GM12878 (cell line): ENCODE results near the gene SASH3. TPM values are rescaled to one million over a fixed set of nuclear protein-coding genes. Genes with fewer than 3 reads are reported as not detected.

ENCODE experiments used
- ASH2L ChIP-seq: fragments of 300-600, 200-600 bp; sonication (generic); IDR thresholded peaks from 2 replicates; pipeline ENCODE4 v1.6.1; 2017; ENCODE audit warnings: low read depth, mild to moderate bottlenecking, borderline replicate concordance
- BCLAF1 ChIP-seq: fragments of 450-650 bp; IDR thresholded peaks from 2 replicates; pipeline ENCODE4 v1.6.1; 2017; ENCODE audit warnings: antibody characterized with exemption, mild to moderate bottlenecking, moderate library complexity
- BMI1 ChIP-seq: fragments of 450-650 bp; IDR thresholded peaks from 2 replicates; pipeline ENCODE4 v1.6.1; 2016; ENCODE audit warnings: mild to moderate bottlenecking, moderate library complexity, borderline replicate concordance
- MLLT1 ChIP-seq: fragments of 450-650 bp; IDR thresholded peaks from 2 replicates; pipeline ENCODE4 v1.6.1; 2016; ENCODE audit warnings: mild to moderate bottlenecking
- NR2C2 ChIP-seq: IDR thresholded peaks from 2 replicates; pipeline ENCODE4 v1.6.1; 2011; ENCODE audit warnings: borderline replicate concordance, low read depth; ENCODE audit not compliant: control insufficient read depth, insufficient read length
- POLR2A ChIP-seq: IDR thresholded peaks from 2 replicates; pipeline ENCODE4 v1.6.1; 2011; ENCODE audit warnings: low read depth, mild to moderate bottlenecking, low read length
- REST ChIP-seq: IDR thresholded peaks from 2 replicates; pipeline ENCODE4 v1.6.1; 2012; ENCODE audit warnings: mild to moderate bottlenecking, low read depth, low read length
- SMAD5 ChIP-seq: IDR thresholded peaks from 2 replicates; pipeline ENCODE4 v1.6.1; 2016; ENCODE audit warnings: antibody characterized with exemption, low read depth
- SREBF1 ChIP-seq: IDR thresholded peaks from 2 replicates; pipeline ENCODE4 v1.6.1; 2012; ENCODE audit warnings: mild to moderate bottlenecking, low read length
- TBL1XR1 ChIP-seq: IDR thresholded peaks from 2 replicates; pipeline ENCODE4 v1.6.1; 2012; ENCODE audit warnings: low read depth, low read length, improper control_type of control experiment
- ZNF687 ChIP-seq: fragments of 450-650 bp; IDR thresholded peaks from 2 replicates; pipeline ENCODE4 v1.6.1; 2017; ENCODE audit warnings: mild to moderate bottlenecking, moderate library complexity
- polyA plus RNA-seq, 11 experiments: library from polyadenylated mRNA; depleted of rRNA in 4 of 11; unstranded in 6 of 11; stranded (reverse) in 5 of 11; fragments of >200 nt; fragmentation: Nextera tagmentation in 4 of 11; fragmentation: Illumina TruSeq in 1 of 11; extraction: Ambion mirVana in 4 of 11; extraction: Trizol in 1 of 11; gene quantifications; 1 replicate in 1 of 11; 2 replicates in 10 of 11; pipeline versions ENCODE4 v1.2.1 to v1.2.3, GENCODE V29; 2011 to 2016; ENCODE audit warnings: inconsistent platforms in 2 of 11, missing spikeins in 2 of 11, low read depth in 1 of 11
- total RNA-seq, 4 experiments: library from RNA; depleted of rRNA in 3 of 4; stranded (reverse); fragments of >200 nt in 3 of 4; fragmentation: Illumina TruSeq in 1 of 4; extraction: Trizol in 1 of 4; gene quantifications; 2 replicates each; pipeline versions ENCODE4 v1.2.1 to v1.2.3, GENCODE V29; 2013 to 2021
- TF ChIP-seq, protein P1 (sequence below): IDR thresholded peaks from 2 replicates; pipeline ENCODE4 v1.6.1; 2012; ENCODE audit warnings: low read depth, low read length, improper control_type of control experiment
- TF ChIP-seq, protein P2 (sequence below): fragments of 450-650 bp; IDR thresholded peaks from 2 replicates; pipeline ENCODE4 v1.6.1; 2017; ENCODE audit warnings: borderline replicate concordance

The SASH3 gene
- total and polyA plus RNA-seq, 10 of the 15 experiments (the other 5 are each of a cell fraction or from before 2014, with no cell fraction given), result 23.1 to 233 (median 160) TPM

DNA sequence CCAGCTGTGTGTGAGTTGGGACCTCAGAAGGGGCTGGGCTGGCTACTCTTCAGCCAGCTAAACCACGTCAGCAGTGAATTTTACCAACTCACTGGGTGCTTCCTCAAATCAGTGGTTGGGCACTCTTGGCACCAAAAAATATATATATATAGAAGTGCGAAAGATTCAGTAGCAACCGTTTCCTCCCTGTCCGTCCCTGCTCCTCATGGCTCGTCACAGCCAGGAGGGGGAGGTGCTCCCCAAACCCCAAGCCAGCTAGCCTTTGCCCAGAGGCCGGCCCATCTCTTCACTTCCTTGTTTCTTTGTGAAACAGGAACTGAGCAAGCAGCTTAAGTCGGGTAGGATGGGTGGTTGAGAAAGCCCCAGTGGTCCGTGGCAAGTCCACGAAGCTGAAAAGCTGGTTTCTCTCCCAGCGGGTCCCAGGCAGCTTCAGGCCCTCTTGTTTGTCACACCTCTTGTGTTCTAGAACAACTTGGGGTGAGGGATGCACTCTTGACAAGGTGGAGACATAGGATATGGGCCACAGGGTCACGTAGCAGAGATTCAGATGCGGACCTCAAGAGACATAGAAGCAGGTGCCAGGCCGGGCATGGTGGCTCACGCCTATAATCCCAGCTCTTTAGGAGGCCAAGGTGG, 6.8 kb upstream of the SASH3 start (continued):
- TF ChIP-seq, protein P1, sequence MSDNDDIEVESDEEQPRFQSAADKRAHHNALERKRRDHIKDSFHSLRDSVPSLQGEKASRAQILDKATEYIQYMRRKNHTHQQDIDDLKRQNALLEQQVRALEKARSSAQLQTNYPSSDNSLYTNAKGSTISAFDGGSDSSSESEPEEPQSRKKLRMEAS, result peak; percentile 59; the same call in 1 of the 2 replicates
- TF ChIP-seq BCLAF1 (no peak), REST (no peak), ZNF687 (peak; percentile 98), SMAD5 (no peak), MLLT1 (no peak; the same call in 1 of the 2 replicates), SREBF1 (0 out of 2 replicates have a peak, but pooled peaks have one; percentile 29), TBL1XR1 (no peak), BMI1 (no peak), NR2C2 (no peak), POLR2A (peak; percentile 66), ASH2L (no peak)
- TF ChIP-seq, protein P2, sequence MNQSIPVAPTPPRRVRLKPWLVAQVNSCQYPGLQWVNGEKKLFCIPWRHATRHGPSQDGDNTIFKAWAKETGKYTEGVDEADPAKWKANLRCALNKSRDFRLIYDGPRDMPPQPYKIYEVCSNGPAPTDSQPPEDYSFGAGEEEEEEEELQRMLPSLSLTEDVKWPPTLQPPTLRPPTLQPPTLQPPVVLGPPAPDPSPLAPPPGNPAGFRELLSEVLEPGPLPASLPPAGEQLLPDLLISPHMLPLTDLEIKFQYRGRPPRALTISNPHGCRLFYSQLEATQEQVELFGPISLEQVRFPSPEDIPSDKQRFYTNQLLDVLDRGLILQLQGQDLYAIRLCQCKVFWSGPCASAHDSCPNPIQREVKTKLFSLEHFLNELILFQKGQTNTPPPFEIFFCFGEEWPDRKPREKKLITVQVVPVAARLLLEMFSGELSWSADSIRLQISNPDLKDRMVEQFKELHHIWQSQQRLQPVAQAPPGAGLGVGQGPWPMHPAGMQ, result no peak
